Cerebellar cortex (tissue), 1 donor: ENCODE measurements around the gene RASSF8.

ENCODE experiments used
- DNase-seq: peaks from one replicate; pipeline ENCODE4 v3.0.0-alpha.2; 2015; ENCODE audit warnings: low spot score

The RASSF8 gene

DNA sequence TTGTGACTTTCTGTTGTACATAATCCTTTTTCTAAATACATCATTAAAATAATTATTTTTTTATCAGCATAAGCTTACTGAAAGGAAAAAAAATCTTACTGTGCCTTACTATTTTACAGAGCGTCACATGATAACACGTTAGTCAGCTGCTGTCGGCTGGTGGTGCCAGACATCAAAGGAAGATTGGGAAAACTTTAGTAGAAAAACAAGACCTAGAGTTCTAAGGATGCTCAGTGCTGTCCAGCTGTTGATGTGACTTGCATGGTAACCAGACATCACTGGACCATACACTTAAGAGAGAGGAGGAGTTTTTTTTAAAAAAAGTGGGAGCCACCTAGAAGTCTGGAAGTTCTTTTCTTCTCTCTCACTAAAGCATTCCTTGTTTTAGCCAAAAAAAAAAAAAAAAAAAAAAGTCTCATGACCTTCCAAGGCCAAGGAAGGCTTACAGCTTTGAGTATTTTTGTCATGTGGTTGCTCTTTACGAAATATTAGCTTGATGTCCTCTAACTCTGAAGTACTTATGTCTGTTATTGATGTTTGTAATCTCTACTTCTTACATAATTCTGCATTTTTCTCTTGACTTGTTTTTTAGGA is 4.5 kb downstream of the RASSF8 start:
- DNase-seq = no peak

DNA sequence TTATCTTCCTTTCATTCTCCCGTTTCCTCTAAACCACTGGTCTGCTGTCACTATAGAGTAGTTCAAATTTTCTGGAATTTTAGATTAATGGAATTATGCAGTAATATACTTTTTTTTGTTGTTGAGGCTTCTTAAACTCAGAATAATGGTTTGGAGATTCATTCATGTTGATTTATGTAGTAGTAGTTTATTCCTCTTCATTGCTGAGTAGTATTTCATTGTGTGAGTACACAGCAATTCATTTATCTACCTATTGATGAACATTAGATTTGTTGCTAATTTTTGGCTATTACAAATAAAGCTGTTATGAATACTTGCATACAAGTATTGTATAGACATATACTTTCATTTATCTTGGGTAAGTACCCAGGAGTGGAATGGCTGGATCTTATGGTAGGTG is 7.2 kb downstream of the RASSF8 start:
- DNase-seq = no peak

DNA sequence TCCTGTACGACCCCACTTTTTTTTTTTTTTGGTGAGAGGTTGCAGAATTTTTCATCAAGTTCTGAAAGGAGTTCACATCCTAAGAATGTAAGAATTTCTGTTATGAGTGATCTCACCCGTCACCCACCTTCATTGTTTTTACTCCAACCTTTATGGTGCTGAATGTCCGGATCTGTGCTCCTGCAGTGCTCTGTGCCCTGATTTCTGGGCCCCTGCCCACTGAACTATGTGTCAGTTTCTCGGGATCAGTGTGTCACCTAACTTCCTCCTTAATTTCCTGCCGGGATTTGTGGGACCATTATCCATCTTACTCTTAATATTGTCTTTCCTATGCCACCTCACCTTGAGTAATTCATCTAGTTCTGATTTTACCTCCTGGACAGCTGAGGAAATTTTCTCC is 11.6 kb downstream of the RASSF8 start:
- DNase-seq = no peak

DNA sequence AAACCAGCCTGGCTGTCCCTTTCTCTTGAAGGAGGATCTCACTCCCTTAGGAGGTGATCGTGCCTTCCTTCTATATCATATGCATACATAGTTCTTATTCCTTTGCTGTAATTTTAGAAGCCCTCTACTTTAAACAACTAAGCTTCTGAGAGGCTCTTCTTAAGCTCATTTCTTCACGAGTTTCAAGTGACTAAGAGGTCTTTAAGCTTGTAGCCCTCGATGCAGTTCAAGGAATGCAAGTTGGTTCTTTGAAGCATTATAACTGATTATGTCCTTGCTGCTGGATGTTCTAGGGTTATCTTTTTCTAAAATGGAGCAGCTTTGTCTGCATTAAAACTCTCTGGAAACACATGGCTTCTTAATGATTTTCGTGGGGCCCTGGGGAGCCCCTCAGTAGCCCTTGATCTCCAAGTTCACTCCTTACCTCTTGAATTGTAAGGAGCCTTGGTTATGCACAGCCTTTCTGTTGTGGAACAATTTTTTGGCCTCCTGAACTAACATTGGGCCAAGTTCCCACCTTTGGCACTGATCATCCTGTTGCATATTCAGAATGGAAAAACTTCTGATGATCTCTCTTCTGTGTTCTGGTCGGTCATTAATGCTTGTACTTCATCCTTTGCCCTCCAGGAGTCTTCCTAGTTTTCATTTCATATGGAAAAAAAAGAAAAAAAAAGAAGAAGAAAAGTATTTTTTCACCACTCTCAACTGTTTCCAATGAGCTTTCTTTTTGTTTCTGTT is 12.6 kb downstream of the RASSF8 start:
- DNase-seq = no peak

DNA sequence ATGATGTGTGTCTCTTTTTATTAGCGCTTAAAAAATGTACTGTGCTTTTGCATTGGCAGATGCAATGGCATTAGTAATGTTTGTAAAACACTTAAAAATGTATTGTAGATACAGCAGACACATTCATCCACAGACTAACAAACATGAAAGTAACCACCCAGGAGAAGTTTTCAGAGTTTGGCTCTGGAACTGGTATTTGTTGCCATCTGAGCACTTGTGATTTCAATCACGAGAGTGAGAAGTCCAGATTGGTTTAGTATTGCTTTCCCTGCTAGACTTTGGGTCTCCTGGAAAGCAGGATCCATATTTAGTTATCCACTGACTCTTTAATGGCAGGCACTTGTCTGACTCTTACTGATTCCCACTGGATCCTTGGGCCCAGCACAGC is 13.2 kb downstream of the RASSF8 start:
- no peak for DNase-seq

DNA sequence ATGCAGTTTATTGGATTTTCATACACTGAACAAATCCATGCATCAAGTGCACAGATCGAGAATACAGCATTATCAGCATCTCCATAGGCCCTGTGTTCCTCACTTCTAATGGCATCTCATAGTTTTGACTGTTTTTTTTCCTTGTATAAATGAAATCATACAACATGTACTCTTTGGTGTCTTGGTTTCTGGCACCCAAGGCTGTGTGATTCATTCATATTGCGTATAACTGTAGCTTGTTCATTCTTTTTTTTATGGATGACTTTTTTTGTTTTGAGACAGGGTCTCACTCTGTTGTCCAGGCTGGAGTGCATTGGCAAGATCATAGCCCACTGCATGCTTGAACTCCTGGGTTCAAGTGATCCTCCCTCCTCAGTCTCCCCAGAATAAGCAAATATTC is 14.3 kb downstream of the RASSF8 start:
- no peak for DNase-seq

DNA sequence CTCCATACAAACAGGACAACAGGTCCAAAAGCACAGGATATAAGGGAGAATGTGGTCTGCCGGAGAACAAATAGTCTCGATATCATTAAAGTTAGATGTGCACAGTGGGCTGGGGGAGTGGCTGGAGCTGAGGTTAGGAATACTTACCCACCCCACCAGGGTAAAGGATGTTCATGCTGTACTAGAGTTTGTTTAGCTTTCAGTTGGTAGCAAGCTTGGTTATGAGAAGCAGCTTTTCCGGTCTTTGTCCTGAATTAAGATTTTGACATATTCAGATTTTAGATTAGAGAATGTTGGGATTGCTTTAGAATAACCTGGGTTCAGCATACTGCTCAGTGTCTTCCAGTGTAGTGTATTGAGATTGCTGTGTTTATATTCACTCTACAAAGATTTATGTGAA is 16.7 kb downstream of the RASSF8 start:
- DNase-seq = no peak

DNA sequence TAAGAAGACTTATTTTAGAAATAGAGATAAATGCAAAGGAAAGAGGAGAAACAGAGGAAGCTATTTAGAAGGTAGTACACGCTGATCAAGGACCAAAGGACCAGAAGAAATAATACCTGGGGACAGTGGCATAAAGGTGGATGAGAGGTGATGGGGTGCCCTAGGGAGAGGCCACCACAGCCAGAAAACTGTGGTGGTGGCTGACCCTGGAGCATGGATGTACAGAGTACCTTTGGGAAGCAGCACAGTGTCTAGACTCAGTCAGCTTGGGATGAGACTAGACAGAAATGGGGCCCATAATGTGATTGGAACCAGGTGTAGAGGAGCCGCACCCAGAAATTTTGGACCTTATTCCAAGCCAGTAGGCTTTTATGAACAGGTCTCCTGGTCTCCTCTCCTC is 17.2 kb downstream of the RASSF8 start:
- no peak for DNase-seq

DNA sequence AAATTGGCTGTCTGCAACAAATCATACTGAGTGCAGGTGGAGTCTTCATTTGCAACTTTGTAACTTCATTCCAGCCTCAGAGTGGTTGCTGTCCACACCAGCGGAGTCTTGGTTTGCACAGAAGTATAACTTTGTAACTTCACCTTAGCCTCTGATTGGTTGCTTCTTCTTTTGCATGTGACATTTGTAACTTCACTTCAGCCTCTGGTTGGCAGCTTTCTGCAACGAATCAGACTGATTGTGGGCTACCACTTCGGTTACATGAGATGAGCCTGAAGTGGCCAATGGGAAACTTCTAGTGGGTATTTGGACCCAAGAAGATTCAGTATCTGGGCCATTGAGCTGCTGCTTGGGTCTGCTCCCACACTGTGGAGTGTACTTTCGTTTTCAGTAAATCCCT is 17.8 kb downstream of the RASSF8 start:
- no peak for DNase-seq

DNA sequence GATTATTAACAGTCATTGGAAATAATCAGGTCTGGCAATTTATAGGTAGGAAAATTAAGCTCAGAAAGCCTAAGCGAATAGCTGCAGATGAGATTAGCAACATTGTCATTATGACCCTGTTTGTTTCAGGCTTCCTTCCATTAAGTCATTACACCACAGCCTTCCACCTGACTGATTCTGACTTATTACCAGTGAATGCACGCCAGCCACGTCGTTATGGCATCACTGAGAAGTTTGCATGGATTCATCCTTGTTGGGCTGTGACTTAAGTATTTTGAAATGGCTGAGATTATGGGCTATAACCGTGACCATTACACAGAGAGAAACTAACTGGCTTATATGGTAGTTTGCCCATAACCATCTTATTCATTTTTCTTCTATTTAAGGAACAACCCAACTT is 18.6 kb downstream of the RASSF8 start:
- no peak for DNase-seq

DNA sequence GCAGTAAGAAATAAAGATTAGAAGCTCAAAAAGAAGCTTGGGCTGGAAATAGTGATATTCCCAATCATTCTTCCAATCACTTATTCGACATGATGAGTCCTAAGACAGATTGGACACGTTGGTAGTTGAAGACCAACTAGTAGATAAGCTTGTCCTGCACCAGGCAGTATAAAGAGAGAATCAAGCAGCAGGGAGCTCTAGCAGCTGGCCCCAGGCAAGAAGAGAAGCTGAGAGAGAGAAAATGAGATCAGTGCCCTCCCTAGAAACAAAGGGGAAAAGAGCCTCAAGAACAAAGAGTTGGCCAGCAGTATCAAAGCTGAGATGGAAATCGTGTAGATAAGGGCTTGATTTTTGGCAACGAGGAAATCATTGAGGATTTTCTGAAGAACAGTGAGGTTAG is 20.6 kb downstream of the RASSF8 start:
- no peak for DNase-seq

DNA sequence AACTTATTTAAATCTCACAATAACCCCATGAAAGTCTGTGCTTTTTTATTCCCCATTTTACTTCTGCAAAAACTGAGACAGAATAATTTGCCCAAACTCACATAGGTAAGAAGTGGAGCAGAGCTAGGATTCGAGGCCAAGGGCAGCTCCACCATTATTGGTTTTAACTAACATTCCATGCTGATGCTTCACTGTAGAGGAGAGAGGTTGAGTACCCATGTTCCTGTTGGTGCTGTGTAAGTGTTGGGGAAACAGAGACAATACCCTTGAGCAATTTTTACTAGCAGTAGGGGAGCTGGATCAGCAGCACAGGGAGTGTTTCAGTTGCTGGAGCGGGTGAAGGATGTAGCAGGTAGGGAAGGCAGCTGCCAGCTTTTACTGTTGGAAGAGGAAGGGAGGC is 21.1 kb downstream of the RASSF8 start:
- DNase-seq = no peak

DNA sequence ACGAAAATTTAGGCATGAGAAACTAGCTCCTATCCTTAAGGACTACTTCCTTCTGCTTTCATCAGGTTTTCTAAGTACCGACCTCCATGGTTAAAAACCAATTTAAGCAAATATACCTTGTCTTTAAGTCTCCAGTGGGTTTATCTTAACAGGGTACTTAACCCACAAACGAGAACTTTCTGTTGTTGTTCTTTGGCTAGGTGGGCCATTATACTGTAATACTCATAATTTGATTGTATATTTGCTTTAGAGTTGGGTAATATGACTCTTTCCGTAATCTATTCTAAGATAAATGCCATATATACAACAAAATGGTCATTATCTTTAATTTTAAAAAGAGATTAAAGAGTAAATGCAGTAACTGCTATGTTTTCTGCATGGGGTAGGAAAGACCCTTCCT is 21.6 kb downstream of the RASSF8 start:
- no peak for DNase-seq

DNA sequence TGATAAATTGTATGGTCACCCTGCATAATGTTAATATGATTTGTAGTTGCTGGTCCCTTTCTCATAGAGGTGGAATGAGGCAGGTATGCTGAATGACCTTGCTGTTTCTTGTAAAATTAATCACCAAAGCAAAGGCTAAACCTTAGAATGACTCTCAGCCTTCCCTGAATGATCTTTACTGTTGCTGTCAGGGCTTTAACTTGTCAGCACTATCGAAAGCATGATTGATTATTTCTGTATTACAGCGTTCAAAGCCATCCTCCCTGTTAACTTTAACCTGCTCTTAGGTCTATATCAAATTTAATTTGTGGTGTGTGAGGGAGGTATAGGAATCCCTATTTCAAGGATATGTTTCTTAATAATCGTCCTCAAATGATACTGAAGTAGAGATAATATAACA is 23.1 kb downstream of the RASSF8 start:
- DNase-seq = no peak

DNA sequence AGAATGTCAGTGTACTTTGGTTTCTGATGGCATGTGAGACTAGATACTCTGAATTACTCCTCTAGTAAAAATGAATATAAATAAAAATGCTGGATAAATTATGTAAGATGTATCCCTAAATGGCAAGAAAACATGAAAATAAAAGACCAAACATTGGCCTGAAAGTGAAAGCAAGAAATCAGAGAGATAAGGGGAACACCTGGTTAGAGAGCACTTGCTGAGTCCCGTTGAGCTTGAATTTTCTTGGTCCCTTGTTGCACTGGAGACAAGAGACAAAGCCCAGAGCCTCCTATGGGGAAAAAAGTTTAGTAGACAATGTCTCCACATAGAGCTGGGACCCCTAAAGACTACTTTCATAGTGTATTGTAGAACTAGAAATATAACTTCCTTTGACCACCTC is 23.9 kb downstream of the RASSF8 start:
- DNase-seq = no peak

DNA sequence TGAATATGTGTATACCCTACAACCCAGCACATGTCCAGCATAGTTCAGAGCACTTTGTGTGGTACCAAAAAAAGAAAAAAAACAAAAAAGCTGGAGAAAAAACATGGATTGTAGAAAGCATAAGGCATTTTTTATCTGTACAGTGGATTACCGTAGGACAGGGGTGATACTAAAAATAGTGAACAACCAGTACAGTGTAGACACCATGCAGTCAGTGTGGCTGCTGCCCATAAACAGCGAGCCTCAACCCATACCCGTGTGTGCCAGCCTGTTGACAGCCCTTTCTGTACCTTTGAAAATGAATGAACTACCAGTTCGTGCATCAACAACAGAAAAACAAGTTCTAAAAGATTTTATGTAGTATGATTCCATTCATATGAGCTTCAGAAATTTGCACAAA is 25.1 kb downstream of the RASSF8 start:
- DNase-seq = no peak

DNA sequence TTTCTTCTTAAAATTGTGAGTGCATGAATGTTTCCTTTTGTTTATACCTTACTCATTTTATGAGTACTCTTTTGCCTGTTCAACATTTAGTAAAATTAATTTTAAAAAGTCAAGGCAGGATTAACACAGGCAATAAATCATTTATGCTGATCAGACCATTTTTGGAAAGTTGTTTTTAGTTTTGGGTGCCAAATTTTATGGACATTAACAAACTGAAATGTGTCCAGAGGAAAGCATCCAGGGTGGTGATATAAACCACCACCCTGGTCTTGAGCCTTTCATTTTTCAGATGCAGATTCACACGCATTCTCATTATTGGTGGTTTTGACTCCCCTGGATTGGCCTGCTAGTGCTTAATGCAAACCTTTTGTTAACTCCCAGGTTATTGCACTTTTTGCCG is 26.3 kb downstream of the RASSF8 start:
- DNase-seq = no peak

DNA sequence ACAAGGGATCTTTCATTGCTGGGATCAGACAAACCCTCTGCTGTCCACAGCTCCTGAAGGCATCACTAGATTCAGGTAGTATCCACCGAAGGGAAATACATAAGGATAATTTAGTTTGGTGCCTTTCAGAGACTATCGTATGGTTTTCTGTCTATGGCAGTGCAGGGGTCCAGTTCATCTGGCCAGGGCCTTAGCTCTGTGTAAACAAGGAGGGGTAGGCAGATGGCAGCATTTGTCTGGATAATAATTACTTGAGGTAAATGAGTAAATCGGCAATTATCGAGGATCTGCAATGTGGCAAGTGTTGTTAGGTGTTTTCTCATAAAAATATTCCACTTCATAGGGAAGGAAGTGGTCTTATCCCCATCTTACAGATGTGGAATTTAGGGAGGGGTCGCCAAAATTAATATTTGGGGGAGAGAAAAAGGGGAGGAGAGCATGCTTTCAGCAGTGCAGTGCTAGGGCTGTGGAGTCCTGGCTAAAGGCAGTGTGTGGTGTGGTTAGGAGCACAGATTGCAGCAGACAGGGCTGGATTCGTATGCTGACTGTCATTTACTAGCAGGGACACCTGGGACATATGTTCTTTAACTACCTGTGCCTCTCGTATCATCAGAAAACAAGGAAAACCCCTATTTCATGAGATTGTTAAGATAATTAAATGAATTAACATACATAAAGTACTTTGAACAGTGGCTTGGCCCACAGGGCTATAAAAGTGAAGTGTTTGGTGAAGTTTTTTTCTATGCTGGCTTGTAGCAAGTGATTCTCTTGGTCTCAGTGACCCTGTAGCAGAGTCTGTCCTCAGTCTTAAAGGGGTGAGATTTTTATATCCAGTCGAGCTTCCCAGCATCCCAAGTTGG is 27.1 kb downstream of the RASSF8 start:
- peak; percentile 53 for DNase-seq

DNA sequence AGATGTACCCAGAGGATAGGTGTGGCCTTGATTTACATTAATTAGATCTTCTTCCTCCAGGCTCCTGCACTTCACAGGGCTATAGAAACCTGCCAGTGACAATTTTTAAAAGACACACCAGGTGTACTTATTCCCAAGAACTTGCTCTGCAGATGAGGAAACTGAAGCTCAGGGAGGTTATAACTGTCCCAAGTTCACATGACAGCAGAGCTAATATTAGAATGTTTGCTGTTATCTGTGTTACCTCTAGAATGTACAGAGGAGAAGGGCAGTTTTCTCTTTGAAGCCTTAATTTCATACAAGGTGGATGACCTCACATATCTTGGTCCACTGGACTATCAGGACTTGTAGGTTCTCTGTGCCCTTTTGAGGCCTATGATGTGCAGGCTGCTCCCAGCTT is 27.7 kb downstream of the RASSF8 start:
- no peak for DNase-seq

DNA sequence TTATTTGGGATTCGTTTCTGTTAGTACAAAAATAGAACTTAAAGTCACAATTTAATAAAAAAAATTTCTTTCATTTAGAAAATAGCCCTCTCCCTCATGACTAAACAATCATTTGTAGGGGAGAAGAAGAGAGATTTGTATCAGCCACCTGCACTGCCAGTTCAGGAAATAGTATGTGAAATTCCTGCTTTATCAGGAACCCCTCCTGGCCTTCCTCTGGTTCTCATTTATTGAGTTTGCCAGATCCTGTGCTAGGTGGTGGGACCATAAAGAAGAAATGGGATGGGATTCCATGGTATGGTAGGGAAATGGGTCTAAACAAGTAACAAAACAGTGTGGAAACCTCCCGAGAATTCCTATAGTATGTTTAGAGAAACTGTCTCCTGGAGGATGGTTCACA is 30.0 kb downstream of the RASSF8 start:
- no peak for DNase-seq

DNA sequence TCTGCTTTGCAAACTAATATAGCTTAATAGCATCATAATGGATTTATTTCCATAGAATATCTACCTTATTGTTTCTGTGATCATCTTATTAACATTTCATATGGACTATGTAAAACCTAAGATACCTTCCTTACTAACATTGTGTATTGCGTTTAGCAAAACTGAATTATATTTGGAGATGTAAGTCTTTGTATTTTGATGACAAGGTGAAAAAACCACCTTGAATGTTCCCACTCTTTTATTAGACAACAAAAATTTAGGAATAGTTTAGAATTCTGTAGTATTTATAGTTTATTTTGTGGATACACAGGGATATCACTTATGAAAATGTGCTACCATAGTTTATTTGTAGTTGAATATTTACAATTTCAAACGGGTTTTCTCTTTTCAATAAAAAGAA is 32.0 kb downstream of the RASSF8 start:
- no peak for DNase-seq

DNA sequence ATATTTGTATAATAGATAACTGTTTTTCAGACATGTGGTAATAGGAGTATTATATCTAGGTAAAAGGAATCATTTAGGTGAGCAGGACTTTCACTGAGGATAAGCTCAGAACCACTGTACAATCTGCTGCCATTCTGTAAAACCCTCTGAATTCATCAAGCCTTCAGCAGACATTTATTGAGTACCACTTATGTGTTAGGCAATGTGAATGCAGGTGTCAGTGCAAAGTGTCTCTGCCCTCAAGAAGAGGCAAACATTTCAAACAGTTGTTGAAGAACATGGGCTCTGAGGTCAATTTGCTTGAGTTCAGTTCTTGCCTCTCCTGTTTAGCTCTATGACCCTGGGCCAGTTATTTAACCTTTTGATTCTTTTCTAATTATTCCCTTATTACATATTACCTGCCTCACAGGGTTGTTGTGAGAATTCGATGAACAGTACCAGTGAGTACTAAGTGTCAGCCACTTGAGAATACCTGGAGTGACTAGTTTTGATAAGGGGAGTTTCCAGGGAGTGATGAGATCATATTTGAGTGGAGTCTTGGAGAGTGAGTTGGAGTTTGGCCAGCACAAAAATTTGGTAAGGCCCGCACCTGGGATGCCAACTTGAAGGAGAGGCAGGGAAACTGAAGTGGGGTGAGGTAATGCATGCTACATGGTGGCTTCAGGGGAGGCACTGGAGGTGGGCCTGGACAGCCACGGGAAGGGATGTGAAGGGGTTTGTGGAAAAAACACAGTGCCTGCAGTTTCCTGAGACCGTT is 33.7 kb downstream of the RASSF8 start:
- no peak for DNase-seq
